ENCODE results near the gene ZNF12. TPM values are rescaled to one million over a fixed set of nuclear protein-coding genes. Genes with fewer than 3 reads are reported as not detected.

ZNF12 gene
- total RNA-seq, 4 donors from 2014 or later, result 20.5 to 32.2 (median 24.9) TPM

GRCh38 chr7:6649241-6649961 is 57.3 kb downstream of the ZNF12 start:
- H3K4me3 ChIP-seq, result no peak overlapping the region
- H3K9me3 ChIP-seq, result peaks cover 0 to 3% (median 0%) of the 10 kb centered on the region in 4 donors
- no peak overlapping the region for H3K27ac ChIP-seq
- H3K4me1 ChIP-seq, result no peaks in the 10 kb centered on the region
- H3K27me3 ChIP-seq, result no peaks in the 10 kb centered on the region
- H3K36me3 ChIP-seq, result peaks cover 0 to 84% (median 0%) of the 10 kb centered on the region in 3 donors
- DNase-seq, result no peak
- no peak for TF ChIP-seq CTCF (IDR thresholded peaks at IDR 0.05)
- TF ChIP-seq POLR2A (IDR thresholded peaks at IDR 0.05), result no peak

GRCh38 chr7:6648815-6649104 is 58.0 kb downstream of the ZNF12 start:
- DNase-seq, result no peak

GRCh38 chr7:6648066-6648814 is 58.5 kb downstream of the ZNF12 start:
- peaks cover 0 to 88% (median 0%) of the 10 kb centered on the region in 3 donors for H3K36me3 ChIP-seq
- H3K4me3 ChIP-seq, result no peak overlapping the region
- no peak for TF ChIP-seq POLR2A (IDR thresholded peaks at IDR 0.05)
- no peak for TF ChIP-seq CTCF (IDR thresholded peaks at IDR 0.05)
- H3K4me1 ChIP-seq, result no peaks in the 10 kb centered on the region
- H3K9me3 ChIP-seq, result peaks cover 0 to 3% (median 0%) of the 10 kb centered on the region in 4 donors
- no peak for DNase-seq
- no peaks in the 10 kb centered on the region for H3K27me3 ChIP-seq
- H3K27ac ChIP-seq, result no peak overlapping the region

More at GRCh38 chr7:6648815-6649104, 58.0 kb downstream of the ZNF12 start:
- Histone ChIP-seq H3K9me3 (peaks cover 0 to 3% (median 0%) of the 10 kb centered on the region in 4 donors), H3K27ac (no peak overlapping the region), H3K4me3 (no peak overlapping the region), H3K4me1 (no peaks in the 10 kb centered on the region), H3K36me3 (peaks cover 0 to 84% (median 0%) of the 10 kb centered on the region in 3 donors), H3K27me3 (no peaks in the 10 kb centered on the region)
- TF ChIP-seq POLR2A (IDR thresholded peaks at IDR 0.05) (no peak), CTCF (IDR thresholded peaks at IDR 0.05) (no peak)

- no peak for DNase-seq
- H3K4me3 ChIP-seq, result no peak overlapping the region
- no peak for TF ChIP-seq CTCF (IDR thresholded peaks at IDR 0.05)
- no peak for TF ChIP-seq POLR2A (IDR thresholded peaks at IDR 0.05)
Measured at GRCh38 chr7:6647541-6647940, 59.2 kb downstream of the ZNF12 start.

GRCh38 chr7:6647080-6647479 is 59.7 kb downstream of the ZNF12 start:
- TF ChIP-seq POLR2A (IDR thresholded peaks at IDR 0.05) (no peak), CTCF (IDR thresholded peaks at IDR 0.05) (no peak)
- H3K4me3 ChIP-seq, result no peak overlapping the region
- no peak overlapping the region for H3K27ac ChIP-seq
- H3K36me3 ChIP-seq, result peaks cover 0 to 89% (median 0%) of the 10 kb centered on the region in 3 donors
- no peaks in the 10 kb centered on the region for H3K27me3 ChIP-seq
- H3K4me1 ChIP-seq, result no peaks in the 10 kb centered on the region
- DNase-seq, result no peak
- H3K9me3 ChIP-seq, result no peaks in the 10 kb centered on the region

More at GRCh38 chr7:6647541-6647940, 59.2 kb downstream of the ZNF12 start:
- H3K27ac ChIP-seq, result no peak overlapping the region
- H3K9me3 ChIP-seq, result peaks cover 0 to 3% (median 0%) of the 10 kb centered on the region in 4 donors
- peaks cover 0 to 89% (median 0%) of the 10 kb centered on the region in 3 donors for H3K36me3 ChIP-seq
- no peaks in the 10 kb centered on the region for H3K27me3 ChIP-seq
- H3K4me1 ChIP-seq, result no peaks in the 10 kb centered on the region
